ENCODE data around the gene EFNA5. TPM values are rescaled to one million over a fixed set of nuclear protein-coding genes. Genes with fewer than 3 reads are reported as not detected.
A peak's percentile ranks its signal among the peaks of the same experiment; 100 is the strongest.

EFNA5 gene
- polyA plus RNA-seq, 1 donor (not counting 4 experiments of a cell fraction or from before 2014, with no cell fraction given), result 4.8 TPM

- H3K36me3 ChIP-seq (ENCODE audit: control insufficient read depth in 2 of 2, extremely low read depth in 1 of 2, insufficient read depth in 2 of 2, low read length in 2 of 2), result no peaks in the 10 kb centered on the region
- H3K9me3 ChIP-seq (ENCODE audit: control insufficient read depth, low read depth, low read length), result no peaks in the 10 kb centered on the region
- no peak overlapping the region for H3K9ac ChIP-seq (ENCODE audit: control insufficient read depth, extremely low read depth, insufficient read depth, low read length)
- dilution Hi-C loops (cut with MboI; ENCODE audit: extremely low pct_ligation_motif_present, low sequenced_read_pairs), result no loop called here
- no peaks in the 10 kb centered on the region for H3K79me2 ChIP-seq (ENCODE audit: control insufficient read depth, insufficient read depth, low read length)
- H4K20me1 ChIP-seq (ENCODE audit: control insufficient read depth, extremely low read depth, insufficient read depth, low read length), result no peaks in the 10 kb centered on the region
- peak overlapping the region; percentile 11 for H3K4me2 ChIP-seq (ENCODE audit: control insufficient read depth, extremely low read depth, insufficient read depth, low read depth, low read length)
- FAIRE-seq (no peak), DNase-seq (ENCODE audit: low read depth, low spot score) (no peak)
- TF ChIP-seq EZH2 (IDR thresholded peaks at IDR 0.05; ENCODE audit: low read length), result no peak
- no peak for TF ChIP-seq CTCF (optimal IDR thresholded peaks at IDR 0.05 in 1 of 3, IDR thresholded peaks at IDR 0.05 in 1 of 3, conservative IDR thresholded peaks at IDR 0.05 in 1 of 3; ENCODE audit: extremely low read depth in 1 of 3, insufficient read depth in 2 of 3, low read length in 3 of 3)
- no peaks in the 10 kb centered on the region for H3K27me3 ChIP-seq (ENCODE audit: control insufficient read depth, extremely low read depth, insufficient read depth, low read length)
- no peak overlapping the region for H3K27ac ChIP-seq (ENCODE audit: control insufficient read depth, insufficient read depth, low read length)
- H3K4me1 ChIP-seq (ENCODE audit: control insufficient read depth, extremely low read depth, insufficient read depth, low read length), result peaks cover 28% of the 10 kb centered on the region
- no peaks in the 10 kb centered on the region for H3K9me1 ChIP-seq (ENCODE audit: control insufficient read depth, extremely low read depth, insufficient read depth, low read length)
- H3K4me3 ChIP-seq (ENCODE audit: control insufficient read depth in 2 of 3, extremely low read depth in 1 of 3, insufficient read depth in 2 of 3, low read depth in 1 of 3, low read length in 3 of 3), result no peak overlapping the region
- peak overlapping the region; percentile 79 for H2AFZ ChIP-seq (ENCODE audit: control insufficient read depth, low read length)
Measured at GRCh38 chr5:107342371-107342770, 328.4 kb downstream of the EFNA5 start.

DNA sequence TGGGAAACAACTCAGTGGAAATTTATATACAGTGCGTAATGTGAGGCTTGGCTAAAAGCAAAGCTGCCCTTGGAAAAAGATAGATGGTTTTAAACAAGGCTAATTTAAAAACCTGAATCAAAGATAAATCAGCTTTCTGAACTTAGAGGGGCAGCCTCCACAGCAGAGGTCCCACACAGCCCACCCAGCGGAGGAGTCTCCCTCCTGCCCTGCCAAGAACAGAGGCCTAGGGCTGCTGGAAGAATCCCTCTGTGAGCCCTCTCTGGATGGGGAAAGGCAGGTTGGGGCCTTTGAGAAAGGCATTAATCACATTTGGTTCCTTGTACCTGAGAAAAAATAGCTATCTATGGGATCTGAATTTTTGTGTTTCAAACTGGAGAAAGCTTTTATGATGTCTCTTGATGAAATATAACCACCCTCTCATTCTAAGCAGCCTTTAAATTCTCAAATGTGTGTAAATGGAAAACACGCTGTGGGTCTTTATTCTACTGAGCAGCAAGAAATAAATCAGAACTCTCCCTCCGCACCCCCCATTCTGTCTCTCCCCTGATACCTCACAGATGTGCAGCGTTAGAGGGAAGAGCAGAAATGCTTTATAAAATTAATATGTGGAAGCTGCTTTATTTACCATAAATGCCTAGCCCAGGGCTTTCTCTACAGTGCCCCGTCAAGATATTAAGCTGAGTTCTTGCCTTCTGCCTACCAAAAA, 329.2 kb downstream of the EFNA5 start:
- no peaks in the 10 kb centered on the region for H3K27me3 ChIP-seq (ENCODE audit: control insufficient read depth, extremely low read depth, insufficient read depth, low read length)
- H2AFZ ChIP-seq (ENCODE audit: control insufficient read depth, low read length), result no peak overlapping the region
- FAIRE-seq, result peak; percentile 34
- dilution Hi-C loops (cut with MboI; ENCODE audit: extremely low pct_ligation_motif_present, low sequenced_read_pairs), result no loop called here
- H3K9ac ChIP-seq (ENCODE audit: control insufficient read depth, extremely low read depth, insufficient read depth, low read length), result no peak overlapping the region
- H3K4me2 ChIP-seq (ENCODE audit: control insufficient read depth, extremely low read depth, insufficient read depth, low read depth, low read length), result no peak overlapping the region
- H3K79me2 ChIP-seq (ENCODE audit: control insufficient read depth, insufficient read depth, low read length), result no peaks in the 10 kb centered on the region
- H4K20me1 ChIP-seq (ENCODE audit: control insufficient read depth, extremely low read depth, insufficient read depth, low read length), result no peaks in the 10 kb centered on the region
- no peaks in the 10 kb centered on the region for H3K9me3 ChIP-seq (ENCODE audit: control insufficient read depth, low read depth, low read length)
- no peaks in the 10 kb centered on the region for H3K9me1 ChIP-seq (ENCODE audit: control insufficient read depth, extremely low read depth, insufficient read depth, low read length)
- H3K4me1 ChIP-seq (ENCODE audit: control insufficient read depth, extremely low read depth, insufficient read depth, low read length), result peaks cover 34% of the 10 kb centered on the region
- no peak overlapping the region for H3K4me3 ChIP-seq (ENCODE audit: control insufficient read depth in 2 of 3, extremely low read depth in 1 of 3, insufficient read depth in 2 of 3, low read depth in 1 of 3, low read length in 3 of 3)
- no peaks in the 10 kb centered on the region for H3K36me3 ChIP-seq (ENCODE audit: control insufficient read depth in 2 of 2, extremely low read depth in 1 of 2, insufficient read depth in 2 of 2, low read length in 2 of 2)
- H3K27ac ChIP-seq (ENCODE audit: control insufficient read depth, insufficient read depth, low read length), result no peak overlapping the region
- TF ChIP-seq EZH2 (IDR thresholded peaks at IDR 0.05; ENCODE audit: low read length) (no peak), CTCF (optimal IDR thresholded peaks at IDR 0.05 in 1 of 3, IDR thresholded peaks at IDR 0.05 in 1 of 3, conservative IDR thresholded peaks at IDR 0.05 in 1 of 3; ENCODE audit: extremely low read depth in 1 of 3, insufficient read depth in 2 of 3, low read length in 3 of 3) (no peak)
- no peak for DNase-seq (ENCODE audit: low read depth, low spot score)

Measured in keratinocyte (primary cell).